ENCODE results near the gene DLG2.

DLG2 gene

GRCh38 chr11:84626256-84626655 lies 1000.9 kb downstream of the DLG2 start:
- no peaks in the 10 kb centered on the region for H3K36me3 ChIP-seq (replicated peaks; ENCODE audit: low read depth, low read length)
- no peaks in the 10 kb centered on the region for H3K4me1 ChIP-seq (ENCODE audit: low read length)
- no peak overlapping the region for H2AFZ ChIP-seq (ENCODE audit: low read depth, low read length)
- no peaks in the 10 kb centered on the region for H4K20me1 ChIP-seq (ENCODE audit: insufficient read depth, low read length)
- H3K9ac ChIP-seq (ENCODE audit: low read length): no peak overlapping the region
- 0 out of 2 replicates have a peak, but pooled peaks cover 3% of the 10 kb centered on the region for H3K27me3 ChIP-seq (ENCODE audit: low read depth, low read length)
- H3K9me3 ChIP-seq (ENCODE audit: insufficient read depth, low read length): no peaks in the 10 kb centered on the region
- H3K4me3 ChIP-seq (ENCODE audit: low read length): no peak overlapping the region
- H3K4me2 ChIP-seq (ENCODE audit: low read length): no peak overlapping the region
- H3K27ac ChIP-seq (ENCODE audit: low read length): no peak overlapping the region
- H3K79me2 ChIP-seq (ENCODE audit: low read length): no peaks in the 10 kb centered on the region
- TF ChIP-seq, protein P1, sequence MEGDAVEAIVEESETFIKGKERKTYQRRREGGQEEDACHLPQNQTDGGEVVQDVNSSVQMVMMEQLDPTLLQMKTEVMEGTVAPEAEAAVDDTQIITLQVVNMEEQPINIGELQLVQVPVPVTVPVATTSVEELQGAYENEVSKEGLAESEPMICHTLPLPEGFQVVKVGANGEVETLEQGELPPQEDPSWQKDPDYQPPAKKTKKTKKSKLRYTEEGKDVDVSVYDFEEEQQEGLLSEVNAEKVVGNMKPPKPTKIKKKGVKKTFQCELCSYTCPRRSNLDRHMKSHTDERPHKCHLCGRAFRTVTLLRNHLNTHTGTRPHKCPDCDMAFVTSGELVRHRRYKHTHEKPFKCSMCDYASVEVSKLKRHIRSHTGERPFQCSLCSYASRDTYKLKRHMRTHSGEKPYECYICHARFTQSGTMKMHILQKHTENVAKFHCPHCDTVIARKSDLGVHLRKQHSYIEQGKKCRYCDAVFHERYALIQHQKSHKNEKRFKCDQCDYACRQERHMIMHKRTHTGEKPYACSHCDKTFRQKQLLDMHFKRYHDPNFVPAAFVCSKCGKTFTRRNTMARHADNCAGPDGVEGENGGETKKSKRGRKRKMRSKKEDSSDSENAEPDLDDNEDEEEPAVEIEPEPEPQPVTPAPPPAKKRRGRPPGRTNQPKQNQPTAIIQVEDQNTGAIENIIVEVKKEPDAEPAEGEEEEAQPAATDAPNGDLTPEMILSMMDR (IDR thresholded peaks at IDR 0.05; ENCODE audit: low read depth, low read length): no peak
- TF ChIP-seq EZH2phosphoT487 (IDR thresholded peaks at IDR 0.05; ENCODE audit: low read depth): no peak

GRCh38 chr11:84612645-84613044 lies 1014.5 kb downstream of the DLG2 start:
- no peaks in the 10 kb centered on the region for H3K4me1 ChIP-seq (ENCODE audit: low read length)
- H3K27ac ChIP-seq (ENCODE audit: low read length): no peak overlapping the region
- H3K79me2 ChIP-seq (ENCODE audit: low read length): no peaks in the 10 kb centered on the region
- no peaks in the 10 kb centered on the region for H3K36me3 ChIP-seq (replicated peaks; ENCODE audit: low read depth, low read length)
- no peak overlapping the region for H2AFZ ChIP-seq (ENCODE audit: low read depth, low read length)
- H3K27me3 ChIP-seq (ENCODE audit: low read depth, low read length): no peaks in the 10 kb centered on the region
- H4K20me1 ChIP-seq (ENCODE audit: insufficient read depth, low read length): no peaks in the 10 kb centered on the region
- no peak overlapping the region for H3K4me2 ChIP-seq (ENCODE audit: low read length)
- no peaks in the 10 kb centered on the region for H3K9me3 ChIP-seq (ENCODE audit: insufficient read depth, low read length)
- no peak for TF ChIP-seq EZH2phosphoT487 (IDR thresholded peaks at IDR 0.05; ENCODE audit: low read depth)
- H3K9ac ChIP-seq (ENCODE audit: low read length): no peak overlapping the region
- no peak overlapping the region for H3K4me3 ChIP-seq (ENCODE audit: low read length)

DNA sequence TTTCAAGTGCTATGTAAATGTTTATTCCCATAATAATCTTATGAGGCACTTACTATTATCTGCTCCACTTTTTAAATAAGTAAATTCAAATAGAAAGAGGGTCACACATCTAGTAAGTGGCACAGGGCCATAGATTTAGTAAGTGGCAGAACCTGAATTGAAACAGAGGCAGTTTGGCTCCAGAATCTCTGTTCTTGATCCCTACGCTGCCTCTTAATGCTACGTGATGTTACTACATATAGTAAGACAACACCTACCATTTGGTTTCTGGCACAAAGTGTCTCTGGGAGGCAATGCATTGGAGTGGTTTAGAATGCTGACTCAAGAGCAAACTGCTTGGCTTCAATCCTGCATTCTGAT lies 1018.3 kb downstream of the DLG2 start:
- Histone ChIP-seq H3K36me3 (replicated peaks; ENCODE audit: low read depth, low read length) (no peaks in the 10 kb centered on the region), H3K4me3 (ENCODE audit: low read length) (no peak overlapping the region), H3K27ac (ENCODE audit: low read length) (no peak overlapping the region), H3K79me2 (ENCODE audit: low read length) (no peaks in the 10 kb centered on the region), H4K20me1 (ENCODE audit: insufficient read depth, low read length) (no peaks in the 10 kb centered on the region), H3K4me1 (ENCODE audit: low read length) (peaks cover 5% of the 10 kb centered on the region), H3K9me3 (ENCODE audit: insufficient read depth, low read length) (no peaks in the 10 kb centered on the region), H3K9ac (ENCODE audit: low read length) (no peak overlapping the region), H3K4me2 (ENCODE audit: low read length) (no peak overlapping the region), H3K27me3 (ENCODE audit: low read depth, low read length) (no peaks in the 10 kb centered on the region), H2AFZ (ENCODE audit: low read depth, low read length) (no peak overlapping the region)
- TF ChIP-seq, protein P1 (IDR thresholded peaks at IDR 0.05; ENCODE audit: low read depth, low read length): no peak
- no peak for TF ChIP-seq EZH2phosphoT487 (IDR thresholded peaks at IDR 0.05; ENCODE audit: low read depth)

- Histone ChIP-seq H3K9ac (ENCODE audit: low read length) (no peak overlapping the region), H3K4me1 (ENCODE audit: low read length) (peaks cover 5% of the 10 kb centered on the region), H4K20me1 (ENCODE audit: insufficient read depth, low read length) (no peaks in the 10 kb centered on the region), H3K79me2 (ENCODE audit: low read length) (no peaks in the 10 kb centered on the region), H3K36me3 (replicated peaks; ENCODE audit: low read depth, low read length) (no peaks in the 10 kb centered on the region), H3K9me3 (ENCODE audit: insufficient read depth, low read length) (no peaks in the 10 kb centered on the region), H3K4me3 (ENCODE audit: low read length) (no peak overlapping the region), H3K4me2 (ENCODE audit: low read length) (no peak overlapping the region), H2AFZ (ENCODE audit: low read depth, low read length) (no peak overlapping the region), H3K27me3 (ENCODE audit: low read depth, low read length) (no peaks in the 10 kb centered on the region), H3K27ac (ENCODE audit: low read length) (no peak overlapping the region)
- TF ChIP-seq, protein P1 (IDR thresholded peaks at IDR 0.05; ENCODE audit: low read depth, low read length): no peak
- TF ChIP-seq EZH2phosphoT487 (IDR thresholded peaks at IDR 0.05; ENCODE audit: low read depth): no peak
These were observed 1018.9 kb downstream of the DLG2 start for GRCh38 chr11:84607975-84608836.
